ENCODE data around the gene PPP1R11. TPM values are rescaled to one million over a fixed set of nuclear protein-coding genes. Genes with fewer than 3 reads are reported as not detected.
A peak's percentile ranks its signal among the peaks of the same experiment; 100 is the strongest.

Gene PPP1R11
- total and polyA plus RNA-seq, 2 experiments from 2014 or later = 30.0 to 63.7 TPM

DNA sequence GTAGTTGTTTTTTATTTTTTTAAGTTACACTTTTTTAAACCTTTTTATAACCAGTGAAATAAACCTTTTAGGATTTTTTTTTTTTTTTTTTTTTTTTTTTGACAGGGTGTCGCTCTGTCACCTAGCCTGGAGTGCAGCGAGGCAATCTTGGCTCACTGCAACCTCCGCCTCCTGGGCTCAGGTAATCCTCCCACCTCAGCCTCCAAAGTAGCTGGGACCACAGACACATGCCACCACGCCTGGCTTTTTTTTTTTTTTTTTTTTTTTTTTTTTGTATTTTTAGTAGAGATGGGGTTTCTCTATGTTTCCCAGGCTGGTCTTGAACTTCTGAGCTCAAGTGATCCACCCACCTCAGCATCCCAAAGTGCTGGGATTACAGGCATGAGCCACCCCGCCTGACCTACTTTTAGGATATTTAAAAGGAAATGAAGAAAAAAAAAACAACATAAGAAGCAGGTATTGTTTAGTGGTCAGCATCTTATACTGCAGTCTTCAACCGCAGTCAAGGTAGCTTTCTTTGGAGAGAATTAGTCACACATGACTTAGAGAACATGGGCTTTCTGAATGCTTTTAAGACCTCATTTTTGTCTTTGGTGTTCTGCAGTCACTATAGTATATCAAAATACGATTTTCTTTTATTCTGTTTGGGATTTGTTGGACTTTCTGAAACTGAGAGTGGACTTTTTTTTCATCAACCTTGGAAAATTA lies 4.4 kb upstream of the PPP1R11 start:
- no peaks in the 10 kb centered on the region for H3K9me3 ChIP-seq (ENCODE audit: low read depth)
- TF ChIP-seq, protein P1, sequence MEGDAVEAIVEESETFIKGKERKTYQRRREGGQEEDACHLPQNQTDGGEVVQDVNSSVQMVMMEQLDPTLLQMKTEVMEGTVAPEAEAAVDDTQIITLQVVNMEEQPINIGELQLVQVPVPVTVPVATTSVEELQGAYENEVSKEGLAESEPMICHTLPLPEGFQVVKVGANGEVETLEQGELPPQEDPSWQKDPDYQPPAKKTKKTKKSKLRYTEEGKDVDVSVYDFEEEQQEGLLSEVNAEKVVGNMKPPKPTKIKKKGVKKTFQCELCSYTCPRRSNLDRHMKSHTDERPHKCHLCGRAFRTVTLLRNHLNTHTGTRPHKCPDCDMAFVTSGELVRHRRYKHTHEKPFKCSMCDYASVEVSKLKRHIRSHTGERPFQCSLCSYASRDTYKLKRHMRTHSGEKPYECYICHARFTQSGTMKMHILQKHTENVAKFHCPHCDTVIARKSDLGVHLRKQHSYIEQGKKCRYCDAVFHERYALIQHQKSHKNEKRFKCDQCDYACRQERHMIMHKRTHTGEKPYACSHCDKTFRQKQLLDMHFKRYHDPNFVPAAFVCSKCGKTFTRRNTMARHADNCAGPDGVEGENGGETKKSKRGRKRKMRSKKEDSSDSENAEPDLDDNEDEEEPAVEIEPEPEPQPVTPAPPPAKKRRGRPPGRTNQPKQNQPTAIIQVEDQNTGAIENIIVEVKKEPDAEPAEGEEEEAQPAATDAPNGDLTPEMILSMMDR (IDR thresholded peaks at IDR 0.05; ENCODE audit: low read depth, low read length) = no peak
- no peaks in the 10 kb centered on the region for H3K36me3 ChIP-seq
- DNase-seq (ENCODE audit: low read depth in 1 of 2, low spot score in 1 of 2) = no peak
- peak overlapping the region; percentile 86 for H3K4me3 ChIP-seq
- H3K27ac ChIP-seq = no peak overlapping the region
- H3K4me1 ChIP-seq (ENCODE audit: low read depth) = no peaks in the 10 kb centered on the region
- H3K27me3 ChIP-seq = no peaks in the 10 kb centered on the region

DNA sequence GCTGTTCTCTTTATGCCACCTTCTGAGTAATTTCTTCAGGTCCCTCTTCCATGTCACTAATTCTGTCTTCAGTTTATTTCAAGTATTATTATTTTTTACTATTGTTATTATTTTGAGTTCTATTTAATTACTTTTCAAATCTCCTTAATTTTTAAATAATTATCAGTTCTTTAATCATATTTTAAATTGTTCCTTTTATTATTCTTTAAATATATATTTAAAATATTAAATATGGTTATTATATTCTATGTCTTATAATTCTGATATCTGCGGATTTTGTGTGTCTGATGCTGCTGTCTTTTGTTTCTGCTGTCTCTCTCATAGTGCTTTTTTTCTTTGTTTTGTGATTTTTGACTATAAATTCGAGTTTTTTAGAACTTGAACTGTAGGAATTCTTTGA lies 3.7 kb upstream of the PPP1R11 start:
- no peak for DNase-seq (ENCODE audit: low read depth in 1 of 2, low spot score in 1 of 2)
- H3K4me3 ChIP-seq = no peak overlapping the region

DNA sequence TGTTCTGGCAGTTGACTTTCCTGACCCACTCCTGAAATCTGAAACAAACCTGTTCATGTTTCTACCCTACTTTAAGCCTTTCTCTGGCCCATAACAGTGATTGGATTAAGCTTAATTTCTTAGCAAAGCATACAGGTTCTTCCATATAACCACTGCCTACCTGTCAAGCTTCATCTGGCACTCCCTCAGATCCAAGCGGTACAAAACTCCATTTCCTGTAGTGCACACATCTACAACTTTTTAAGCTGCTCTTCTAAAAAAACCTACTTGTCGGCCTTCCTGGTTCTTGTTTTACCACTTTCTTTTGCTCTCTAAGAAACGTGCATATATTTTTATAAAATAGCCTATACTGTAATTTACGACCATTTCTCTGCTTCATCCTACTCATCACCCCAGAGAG lies 916 bp upstream of the PPP1R11 start:
- H3K36me3 ChIP-seq = no peaks in the 10 kb centered on the region
- peak overlapping the region; percentile 48 for H3K4me3 ChIP-seq
- peaks cover 12% of the 10 kb centered on the region for H3K27me3 ChIP-seq
- no peaks in the 10 kb centered on the region for H3K4me1 ChIP-seq (ENCODE audit: low read depth)
- no peak for DNase-seq (ENCODE audit: low read depth in 1 of 2, low spot score in 1 of 2)
- TF ChIP-seq, protein P1 (IDR thresholded peaks at IDR 0.05; ENCODE audit: low read depth, low read length) = no peak
- H3K9me3 ChIP-seq (ENCODE audit: low read depth) = no peaks in the 10 kb centered on the region
- H3K27ac ChIP-seq = peak overlapping the region; percentile 86

More for the DNA sequence above, 3.7 kb upstream of the PPP1R11 start:
- TF ChIP-seq, protein P1 (IDR thresholded peaks at IDR 0.05; ENCODE audit: low read depth, low read length) = no peak
- Histone ChIP-seq H3K4me1 (ENCODE audit: low read depth) (no peaks in the 10 kb centered on the region), H3K27ac (no peak overlapping the region), H3K27me3 (no peaks in the 10 kb centered on the region), H3K36me3 (no peaks in the 10 kb centered on the region), H3K9me3 (ENCODE audit: low read depth) (no peaks in the 10 kb centered on the region)

DNA sequence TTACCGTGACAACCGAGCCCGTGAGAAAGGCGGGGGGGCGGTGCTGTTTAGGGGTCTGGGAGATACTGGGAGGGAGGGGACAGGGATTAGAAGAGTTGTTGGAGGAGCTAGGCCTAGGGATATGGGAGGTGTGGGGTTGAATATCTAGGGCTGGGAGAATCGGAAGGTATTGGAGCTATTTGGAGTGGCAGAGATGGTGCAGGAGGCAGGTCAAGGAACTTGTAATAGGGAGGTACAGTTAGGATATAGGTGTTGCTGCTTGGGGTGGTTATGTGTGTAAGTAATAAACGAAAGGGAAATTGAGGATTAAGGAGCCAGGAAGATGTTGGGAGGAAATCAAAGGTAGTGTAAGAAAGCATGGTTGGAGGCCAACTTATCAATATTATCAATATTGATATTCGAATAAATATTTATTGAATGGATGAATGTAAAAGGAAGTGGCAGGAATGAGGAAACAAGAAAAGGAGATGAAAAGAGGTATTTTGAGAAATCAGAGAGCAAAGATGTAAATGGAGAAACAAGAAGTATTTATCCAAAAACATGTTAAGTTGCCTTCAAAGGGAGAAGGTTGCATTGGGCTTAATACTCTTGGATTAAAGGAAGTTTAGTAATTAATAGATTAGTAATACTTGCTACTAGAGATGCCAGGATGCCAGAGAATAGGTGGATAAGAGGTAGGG lies 602 bp downstream of the PPP1R11 start:
- TF ChIP-seq, protein P1 (IDR thresholded peaks at IDR 0.05; ENCODE audit: low read depth, low read length) = no peak
- Histone ChIP-seq H3K27me3 (peaks cover 27% of the 10 kb centered on the region), H3K4me1 (ENCODE audit: low read depth) (no peaks in the 10 kb centered on the region), H3K27ac (peak overlapping the region; percentile 65), H3K36me3 (no peaks in the 10 kb centered on the region), H3K4me3 (peak overlapping the region; percentile 48), H3K9me3 (ENCODE audit: low read depth) (no peaks in the 10 kb centered on the region)
- DNase-seq (ENCODE audit: low read depth in 1 of 2, low spot score in 1 of 2) = peak in 1 of 2 donors; percentile 85

DNA sequence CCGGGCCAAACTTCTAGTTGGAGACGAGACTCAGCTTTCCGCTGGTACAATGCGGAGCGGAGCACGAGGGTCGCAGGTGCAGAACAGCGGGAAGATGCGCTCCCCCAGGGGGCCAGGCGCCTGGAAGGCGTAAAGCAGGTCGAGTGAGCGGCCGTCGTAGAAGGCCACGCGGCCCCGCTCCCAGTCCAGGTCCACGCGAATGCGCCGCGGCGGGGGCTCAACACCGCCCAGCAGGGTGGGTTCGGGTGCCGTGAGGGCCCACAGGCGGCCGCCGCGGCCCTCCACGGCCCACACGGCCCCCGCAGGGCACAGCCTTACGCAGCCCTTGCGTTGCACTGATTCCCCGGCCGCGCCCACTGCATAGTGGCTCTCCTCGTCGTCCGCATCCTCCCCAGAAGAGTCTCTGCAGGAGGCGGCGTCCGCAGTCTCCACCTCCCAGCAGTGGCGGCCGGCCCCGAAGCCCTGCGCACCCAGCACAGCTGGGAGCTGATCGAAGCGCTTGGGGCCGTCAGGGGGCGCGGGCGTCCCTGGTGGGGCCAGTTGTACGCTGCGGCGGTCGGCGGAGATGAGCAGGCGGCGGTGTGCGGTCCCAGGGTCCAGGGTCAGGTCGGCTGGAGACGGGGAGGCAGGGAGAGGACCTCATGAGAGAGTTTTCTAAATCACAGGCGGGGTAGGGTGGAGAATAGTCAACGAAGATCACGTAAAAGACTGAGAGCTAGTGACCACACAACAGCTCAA lies 4.3 kb downstream of the PPP1R11 start:
- H3K27me3 ChIP-seq = peaks cover 64% of the 10 kb centered on the region
- no peaks in the 10 kb centered on the region for H3K4me1 ChIP-seq (ENCODE audit: low read depth)
- H3K9me3 ChIP-seq (ENCODE audit: low read depth) = no peaks in the 10 kb centered on the region
- H3K27ac ChIP-seq = no peak overlapping the region
- TF ChIP-seq, protein P1 (IDR thresholded peaks at IDR 0.05; ENCODE audit: low read depth, low read length) = peak; percentile 33
- peak; percentile 69 to 70 for DNase-seq (ENCODE audit: low read depth in 1 of 2, low spot score in 1 of 2)
- H3K36me3 ChIP-seq = no peaks in the 10 kb centered on the region
- peak overlapping the region; percentile 6 for H3K4me3 ChIP-seq

All from cardiac muscle cell (in vitro differentiated cells and primary cell).